ENCODE data around the gene PLXNA4. TPM values are rescaled to one million over a fixed set of nuclear protein-coding genes. Genes with fewer than 3 reads are reported as not detected.

PLXNA4 gene
- total RNA-seq, 1 donor from 2014 or later: 5.2 TPM

DNA sequence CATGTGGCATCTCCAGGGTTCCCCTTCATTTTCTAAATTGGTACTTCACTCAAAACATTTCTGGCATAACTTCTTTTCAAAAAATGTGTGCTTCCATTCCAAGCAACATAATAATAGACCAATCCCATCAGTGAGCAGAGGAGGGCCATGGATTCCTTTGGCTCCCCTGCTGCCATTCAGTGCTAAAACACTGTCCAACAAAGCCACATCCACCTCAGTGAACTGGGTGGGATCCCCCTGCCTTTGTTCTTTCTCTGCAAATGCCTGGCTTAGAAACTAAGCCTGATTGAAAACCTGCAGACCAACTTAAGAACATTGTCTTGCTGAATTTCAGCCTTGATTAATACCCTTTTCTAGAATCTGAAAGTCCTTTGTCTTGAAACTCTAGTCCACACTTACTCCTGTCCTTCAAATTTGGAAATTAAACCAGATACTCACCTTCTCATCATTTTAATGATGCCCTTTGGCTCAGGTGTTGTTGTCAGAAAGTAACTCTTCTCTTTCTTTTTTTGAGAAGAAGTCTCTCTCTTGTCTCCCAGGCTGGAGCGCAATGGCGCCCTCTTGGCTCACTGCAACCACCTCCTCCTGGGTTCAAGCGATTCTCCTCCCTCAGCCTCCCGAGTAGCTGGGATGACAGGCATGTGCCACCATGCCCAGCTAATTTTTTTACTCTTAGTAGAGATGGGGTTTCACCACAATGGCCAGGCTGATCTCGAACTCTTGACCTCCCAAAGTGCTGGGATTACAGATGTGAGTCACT, 132.3 kb downstream of the PLXNA4 start:
- H3K4me1 Mint-ChIP-seq: peaks cover 3% of the 10 kb centered on the region
- H3K9me3 Mint-ChIP-seq: peaks cover 6% of the 10 kb centered on the region
- H3K36me3 Mint-ChIP-seq: no peaks in the 10 kb centered on the region
- no peak overlapping the region for H3K4me3 Mint-ChIP-seq
- TF ChIP-seq CTCF (IDR thresholded peaks at IDR 0.05; ENCODE audit: unreplicated experiment): no peak
- H3K27me3 Mint-ChIP-seq (ENCODE audit: low read depth): peaks cover 46% of the 10 kb centered on the region
- H3K27ac Mint-ChIP-seq: no peak overlapping the region
- no peak for DNase-seq (ENCODE audit: low spot score in 2 of 2, unreplicated experiment in 2 of 2)

DNA sequence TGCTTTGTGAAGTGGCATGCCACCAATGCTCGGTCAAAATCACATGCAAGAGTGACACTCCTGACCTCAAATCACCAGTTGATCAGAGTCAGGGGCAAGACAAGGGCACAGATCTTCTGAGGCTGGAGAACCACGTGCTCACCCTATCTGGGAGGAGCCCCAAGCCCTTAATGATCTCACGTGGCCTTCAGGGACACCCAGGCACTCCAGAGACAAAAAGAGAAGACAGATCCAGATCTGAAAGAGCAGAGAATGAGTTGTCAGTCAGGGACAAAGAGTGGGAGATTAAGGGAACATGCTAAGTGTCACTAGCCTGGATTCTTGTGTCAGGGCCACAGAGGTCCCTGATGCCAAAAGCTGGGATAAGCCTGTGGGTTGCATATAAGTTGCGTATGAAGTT, 134.3 kb downstream of the PLXNA4 start:
- no peak for TF ChIP-seq CTCF (IDR thresholded peaks at IDR 0.05; ENCODE audit: unreplicated experiment)
- Mint-ChIP-seq H3K27me3 (ENCODE audit: low read depth) (peaks cover 36% of the 10 kb centered on the region), H3K4me3 (no peak overlapping the region), H3K27ac (no peak overlapping the region), H3K36me3 (no peaks in the 10 kb centered on the region), H3K4me1 (peaks cover 3% of the 10 kb centered on the region), H3K9me3 (no peaks in the 10 kb centered on the region)
- no peak for DNase-seq (ENCODE audit: low spot score in 2 of 2, unreplicated experiment in 2 of 2)

DNA sequence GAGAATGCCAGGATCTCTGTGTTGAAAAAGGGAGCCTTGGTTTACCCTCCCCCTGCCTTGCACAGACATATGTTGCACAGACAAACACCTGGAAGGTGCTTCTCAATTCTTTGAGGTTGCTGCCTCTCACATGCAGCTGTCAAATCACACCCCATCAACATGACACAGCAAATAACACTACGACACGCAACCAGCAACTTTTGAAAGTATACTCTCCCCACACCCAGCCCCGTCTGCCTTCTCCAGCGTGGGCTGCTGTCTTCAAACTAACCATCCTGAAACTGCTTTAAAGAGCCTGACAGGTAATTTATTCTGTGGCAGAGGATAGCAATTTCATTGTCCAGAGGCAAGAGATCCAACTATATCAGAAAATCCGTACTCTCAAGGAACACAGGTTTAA, 136.1 kb downstream of the PLXNA4 start:
- no peaks in the 10 kb centered on the region for H3K9me3 Mint-ChIP-seq
- DNase-seq (ENCODE audit: low spot score in 2 of 2, unreplicated experiment in 2 of 2): no peak
- no peaks in the 10 kb centered on the region for H3K36me3 Mint-ChIP-seq
- H3K4me3 Mint-ChIP-seq: no peak overlapping the region
- no peak overlapping the region for H3K27ac Mint-ChIP-seq
- peaks cover 13% of the 10 kb centered on the region for H3K4me1 Mint-ChIP-seq
- no peak for TF ChIP-seq CTCF (IDR thresholded peaks at IDR 0.05; ENCODE audit: unreplicated experiment)
- peaks cover 38% of the 10 kb centered on the region for H3K27me3 Mint-ChIP-seq (ENCODE audit: low read depth)

- Mint-ChIP-seq H3K4me3 (no peak overlapping the region), H3K36me3 (no peaks in the 10 kb centered on the region), H3K9me3 (no peaks in the 10 kb centered on the region), H3K27me3 (ENCODE audit: low read depth) (peaks cover 46% of the 10 kb centered on the region), H3K4me1 (peaks cover 16% of the 10 kb centered on the region), H3K27ac (no peak overlapping the region)
- no peak for DNase-seq (ENCODE audit: low spot score in 2 of 2, unreplicated experiment in 2 of 2)
- TF ChIP-seq CTCF (IDR thresholded peaks at IDR 0.05; ENCODE audit: unreplicated experiment): no peak
Measured at GRCh38 chr7:132438926-132439325, 137.3 kb downstream of the PLXNA4 start.

- H3K4me3 Mint-ChIP-seq: no peak overlapping the region
- H3K27me3 Mint-ChIP-seq (ENCODE audit: low read depth): peaks cover 46% of the 10 kb centered on the region
- H3K27ac Mint-ChIP-seq: no peak overlapping the region
- H3K4me1 Mint-ChIP-seq: peaks cover 16% of the 10 kb centered on the region
- TF ChIP-seq CTCF (IDR thresholded peaks at IDR 0.05; ENCODE audit: unreplicated experiment): no peak
- H3K9me3 Mint-ChIP-seq: no peaks in the 10 kb centered on the region
- H3K36me3 Mint-ChIP-seq: no peaks in the 10 kb centered on the region
- no peak for DNase-seq (ENCODE audit: low spot score in 2 of 2, unreplicated experiment in 2 of 2)
Measured at GRCh38 chr7:132437730-132438129, 138.5 kb downstream of the PLXNA4 start.
